HCT116 (cell line): ENCODE measurements around the gene HDDC3. TPM values are rescaled to one million over a fixed set of nuclear protein-coding genes. Genes with fewer than 3 reads are reported as not detected.

Experiments
- ATAC-seq: fragments of 200-7000 bp; cut with Tn5 transposase; 2 replicates; pipeline ENCODE4 v1.9.1; 2020; ENCODE audit warnings: mild to moderate bottlenecking, moderate library complexity
- BruUV-seq: library from RNA; stranded (reverse); fragments of 400-500 nt; replicated peaks from 2 replicates; lab custom pipeline; 2021; lab: Mats Ljungman, UMichigan
- CTCF ChIA-PET: fragments of 300-600 bp; sonication (Branson Sonifier 250); formaldehyde crosslinking; loops from one replicate; lab custom pipeline; 2021; ENCODE audit warnings: antibody characterized with exemption; lab: Charles Lee
- POLR2A ChIA-PET: fragments of 300-600, 350-600 bp; sonication (Branson Sonifier 250); formaldehyde crosslinking; loops from one replicate; lab custom pipeline; 2021; ENCODE audit warnings: antibody characterized with exemption; lab: Charles Lee
- RAD21 ChIA-PET, 2 experiments: fragments of 300-600 bp; sonication (Branson Sonifier 250); formaldehyde crosslinking; loops; one replicate each; lab custom pipeline; 2023; ENCODE audit warnings: low total read pairs in 2 of 2; ENCODE audit not compliant: uncharacterized antibody in 2 of 2, unreplicated experiment in 2 of 2, low non-redundant PET in 1 of 2; lab: Charles Lee
- DNase-seq: peaks from one replicate; pipeline ENCODE4 v3.0.0-alpha.2; 2010; ENCODE audit warnings: low read depth, low spot score
- H2AFZ ChIP-seq: fragments of 200-600 bp; shearing (Covaris generic), sonication (generic); 2 replicates; pipeline ENCODE4 v1.6.1; 2017; ENCODE audit warnings: low read depth, mixed run types, mixed read lengths, antibody characterized with exemption, low read length; ENCODE audit not compliant: poor library complexity, severe bottlenecking
- H3K27ac ChIP-seq: 2 replicates; pipeline ENCODE4 v1.5.1; 2012; ENCODE audit warnings: low read depth, low read length
- H3K27me3 ChIP-seq: fragments of 200-600 bp; sonication (generic); 2 replicates; pipeline ENCODE4 v1.6.1; 2016; ENCODE audit warnings: mixed run types, low read length, mixed read lengths; ENCODE audit not compliant: insufficient read depth
- H3K36me3 ChIP-seq, 2 experiments: fragments of 200-500 bp in 1 of 2; fragments of 200-600 bp in 1 of 2; sonication (Bioruptor generic) in 1 of 2; sonication (generic) in 1 of 2; 2 replicates each; pipeline versions ENCODE4 v1.5.1 to v1.6.1; 2014 to 2016; ENCODE audit warnings: low read length in 2 of 2, inconsistent platforms in 1 of 2, mixed read lengths in 1 of 2, mixed run types in 1 of 2; ENCODE audit not compliant: insufficient read depth in 2 of 2, control insufficient read depth in 1 of 2
- H3K4me1 ChIP-seq, 2 experiments: fragments of 200-600 bp in 1 of 2; sonication (generic) in 1 of 2; 2 replicates each; pipeline versions ENCODE4 v1.5.1 to v1.6.1; 2012 to 2017; ENCODE audit warnings: low read length in 2 of 2, inconsistent platforms in 1 of 2, mild to moderate bottlenecking in 1 of 2, mixed read lengths in 1 of 2, mixed run types in 1 of 2, moderate library complexity in 1 of 2; ENCODE audit not compliant: insufficient read depth in 2 of 2, control insufficient read depth in 1 of 2
- H3K4me2 ChIP-seq: fragments of 200-600 bp; sonication (generic); 2 replicates; pipeline ENCODE4 v1.6.1; 2017; ENCODE audit warnings: mixed run types, low read length, mixed read lengths
- H3K4me3 ChIP-seq, 2 experiments: fragments of 200-600 bp in 1 of 2; sonication (generic) in 1 of 2; replicated peaks in 1 of 2; 2 replicates each; pipeline ENCODE4 v1.5.1; 2011 to 2016; ENCODE audit warnings: low read length in 2 of 2, control low read depth in 1 of 2, low read depth in 1 of 2, mild to moderate bottlenecking in 1 of 2, mixed read lengths in 1 of 2, mixed run types in 1 of 2
- H3K79me2 ChIP-seq: fragments of 200-600 bp; sonication (generic); 2 replicates; pipeline ENCODE4 v1.6.1; 2017; ENCODE audit warnings: mild to moderate bottlenecking, mixed run types, low read length, moderate library complexity, mixed read lengths; ENCODE audit not compliant: insufficient read depth
- H3K9ac ChIP-seq: fragments of 200-600 bp; sonication (generic); 2 replicates; pipeline ENCODE4 v1.6.1; 2016; ENCODE audit warnings: low read length, mixed read lengths
- H3K9me2 ChIP-seq: fragments of 200-600 bp; sonication (generic), shearing (Covaris generic); 2 replicates; pipeline ENCODE4 v1.6.1; 2017; ENCODE audit warnings: mixed run types, mild to moderate bottlenecking, moderate library complexity; ENCODE audit not compliant: insufficient read depth
- H3K9me3 ChIP-seq, 2 experiments: fragments of 200-500 bp in 1 of 2; fragments of 200-600 bp in 1 of 2; sonication (Bioruptor generic) in 1 of 2; sonication (generic) in 1 of 2; 2 replicates each; pipeline ENCODE4 v1.6.1; 2014 to 2017; ENCODE audit warnings: low read length in 2 of 2, mixed read lengths in 2 of 2, inconsistent platforms in 1 of 2, low read depth in 1 of 2, mild to moderate bottlenecking in 1 of 2, mixed run types in 1 of 2, moderate library complexity in 1 of 2; ENCODE audit not compliant: control insufficient read depth in 1 of 2, insufficient read depth in 1 of 2
- H4K20me1 ChIP-seq: fragments of 200-600 bp; sonication (generic), shearing (Covaris generic); 2 replicates; pipeline ENCODE4 v1.6.1; 2017; ENCODE audit warnings: mixed run types, mild to moderate bottlenecking, moderate library complexity; ENCODE audit not compliant: insufficient read depth
- CEBPB ChIP-seq: IDR thresholded peaks from 2 replicates; pipeline ENCODE4 v1.6.1; 2012; ENCODE audit warnings: low read depth
- EGR1 ChIP-seq: IDR thresholded peaks from 2 replicates; pipeline ENCODE4 v1.6.1; 2012; ENCODE audit warnings: low read depth
- EZH2phosphoT487 ChIP-seq: fragments of 200-600 bp; IDR thresholded peaks from 2 replicates; pipeline ENCODE4 v1.6.1; 2018; ENCODE audit warnings: antibody characterized with exemption, borderline replicate concordance
- FOSL1 ChIP-seq: IDR thresholded peaks from 2 replicates; pipeline ENCODE4 v1.6.1; 2012; ENCODE audit warnings: low read depth
- JUND ChIP-seq: IDR thresholded peaks from 2 replicates; pipeline ENCODE4 v1.6.1; 2012
- POLR2A ChIP-seq: IDR thresholded peaks from 2 replicates; pipeline ENCODE4 v1.7.0; 2011; ENCODE audit warnings: borderline replicate concordance; ENCODE audit not compliant: insufficient read depth, insufficient read length; ENCODE audit errors: extremely low read depth
- POLR2AphosphoS5 ChIP-seq: IDR thresholded peaks from 2 replicates; pipeline ENCODE4 v1.6.1; 2011; ENCODE audit warnings: mild to moderate bottlenecking, low read depth, low read length, moderate library complexity
- REST ChIP-seq: IDR thresholded peaks from 2 replicates; pipeline ENCODE4 v1.6.1; 2012; ENCODE audit warnings: low read depth
- TCF7L2 ChIP-seq: IDR thresholded peaks from 2 replicates; pipeline ENCODE4 v1.7.0; 2011; ENCODE audit warnings: borderline replicate concordance, inconsistent platforms; ENCODE audit not compliant: insufficient read depth, insufficient read length; ENCODE audit errors: extremely low read depth
- YY1 ChIP-seq: IDR thresholded peaks from 2 replicates; pipeline ENCODE4 v1.6.1; 2011; ENCODE audit warnings: low read length, low read depth, moderate library complexity, mild to moderate bottlenecking; ENCODE audit not compliant: insufficient replicate concordance; ENCODE audit errors: extremely low read depth
- ZFX ChIP-seq: fragments of 450-650 bp; IDR thresholded peaks from 2 replicates; pipeline ENCODE4 v1.6.1; 2017
- ZNF274 ChIP-seq: fragments of 200-500 bp; sonication (Bioruptor generic); IDR thresholded peaks from 2 replicates; pipeline ENCODE4 v1.6.1; 2014; ENCODE audit warnings: mild to moderate bottlenecking, low read depth, low read length, inconsistent platforms
- intact Hi-C: fragments of 100-400 bp; cut with micrococcal nuclease; formaldehyde crosslinking; loops from 2 replicates; pipeline ENCODE4 v1.10.0; 2022
- total RNA-seq: library from RNA; stranded (reverse); gene quantifications from one replicate; pipeline ENCODE4 v1.2.1, GENCODE V29; 2021; ENCODE audit not compliant: unreplicated experiment

Gene HDDC3
- total RNA-seq, 1 experiment from 2014 or later = 20.4 TPM

- peak within 1 kb of the TSS; percentile 96 for H3K4me2 ChIP-seq
- intact Hi-C loops = loop anchor here (2.0 to 5.0 kb wide), 2 partner anchors 146 to 369 kb away; no protein-coding TSS in a partner anchor
- no peaks in the 10 kb centered on the region for H3K79me2 ChIP-seq
- ChIA-PET RAD21 (interaction anchor here (0.7 to 0.9 kb wide), 2 partner anchors 14 to 130 kb away, joined by 3 read pairs; no protein-coding TSS in a partner anchor), POLR2A (interaction anchor here (0.8 to 2.4 kb wide), 7 partner anchors 10 to 610 kb away, joined by 3 to 8 read pairs (median 4); partner anchors contain the start of genes HDDC3 and UNC45A), CTCF (interaction anchor here (0.8 to 6.4 kb wide), 9 partner anchors 10 to 610 kb away, joined by 3 to 70 read pairs (median 3); partner anchors contain the start of genes HDDC3 and UNC45A)
- no peaks in the 10 kb centered on the region for H3K9me3 ChIP-seq
- H3K36me3 ChIP-seq = peaks cover 10 to 12% of the 10 kb centered on the region in 2 experiments; a peak in 3 of 4 replicates
- H3K27ac ChIP-seq = peak within 1 kb of the TSS; percentile 87
- no TSS peak for BruUV-seq
- ATAC-seq = peak; percentile 51
- H3K27me3 ChIP-seq = no peaks in the 10 kb centered on the region
- peaks cover 10 to 20% of the 10 kb centered on the region in 2 experiments; a peak in 3 of 4 replicates for H3K4me1 ChIP-seq
- TF ChIP-seq EGR1 (peak; percentile 94), POLR2A (no peak), TCF7L2 (peak; percentile 10), ZFX (peak; percentile 81; the same call in 1 of the 2 replicates), EZH2phosphoT487 (no peak), REST (no peak), FOSL1 (no peak), CEBPB (no peak), POLR2AphosphoS5 (peak; percentile 44; the same call in 1 of the 2 replicates), JUND (no peak), ZNF274 (no peak), YY1 (no peak)
- H3K9ac ChIP-seq = peak within 1 kb of the TSS; percentile 74
- peak within 1 kb of the TSS; percentile 98 for H2AFZ ChIP-seq
- no peaks in the 10 kb centered on the region for H3K9me2 ChIP-seq
- no peaks in the 10 kb centered on the region for H4K20me1 ChIP-seq
- peak within 1 kb of the TSS; percentile 74 to 84 for H3K4me3 ChIP-seq
- DNase-seq = peak; percentile 18
Observed at GRCh38 chr15:90902840-90903732, 29.3 kb downstream of the HDDC3 start, which contains the start of gene MAN2A2. TSS of gene MAN2A2 (plus strand) at chr15:90903302. CDS start at chr15:90904208, 906 bp downstream.
